Measurements from ENCODE around the gene KCNC4. TPM values are rescaled to one million over a fixed set of nuclear protein-coding genes. Genes with fewer than 3 reads are reported as not detected.

KCNC4 gene
- total and polyA plus RNA-seq, 2 of the 4 experiments (the other 2 are of a cell fraction): 0.18 to 2.3 TPM

GRCh38 chr1:110259770-110260169 lies 49.7 kb downstream of the KCNC4 start:
- Histone ChIP-seq H4K91ac (ENCODE audit: insufficient read depth, low read depth, low read length) (no peak overlapping the region), H3K9me1 (ENCODE audit: insufficient read depth, low read length) (no peaks in the 10 kb centered on the region), H2BK15ac (ENCODE audit: low read depth, low read length) (no peak overlapping the region), H3K23ac (ENCODE audit: low read depth, low read length) (no peak overlapping the region), H3K4me2 (ENCODE audit: low read depth, low read length) (no peak overlapping the region), H2BK20ac (ENCODE audit: low read depth, low read length) (no peak overlapping the region), H3K9me3 (ENCODE audit: control insufficient read depth, insufficient read depth, low read length) (no peaks in the 10 kb centered on the region), H3K18ac (ENCODE audit: low read depth, low read length) (no peak overlapping the region), H4K5ac (ENCODE audit: low read depth, low read length) (no peak overlapping the region), H2BK5ac (ENCODE audit: low read depth, low read length, poor library complexity, severe bottlenecking) (no peak overlapping the region), H3K9ac (ENCODE audit: low read depth, low read length) (no peak overlapping the region), H3K4me3 (ENCODE audit: insufficient read depth, low read depth, low read length) (no peak overlapping the region), H3K4me1 (ENCODE audit: control insufficient read depth, insufficient read depth, low read length) (no peaks in the 10 kb centered on the region), H2AK5ac (ENCODE audit: low read depth, low read length) (no peak overlapping the region), H3K56ac (ENCODE audit: extremely low read depth, insufficient read depth, low read length) (no peak overlapping the region), H2BK120ac (ENCODE audit: low read depth, low read length) (no peak overlapping the region), H3K36me3 (ENCODE audit: control insufficient read depth, insufficient read depth, low read length) (no peaks in the 10 kb centered on the region), H2AK9ac (replicated peaks; ENCODE audit: low read depth, low read length, poor library complexity) (no peak overlapping the region), H3K27me3 (ENCODE audit: control insufficient read depth, insufficient read depth, low read length) (peaks cover 28% of the 10 kb centered on the region), H3K27ac (ENCODE audit: insufficient read depth, low read length) (no peak overlapping the region), H3K14ac (replicated peaks; ENCODE audit: low read depth, low read length) (no peak overlapping the region), H3K79me1 (ENCODE audit: low read depth in 1 of 2, low read length in 2 of 2) (no peaks in the 10 kb centered on the region), H2AFZ (replicated peaks; ENCODE audit: low read length, poor library complexity) (no peak overlapping the region), H4K20me1 (ENCODE audit: insufficient read depth, low read length) (no peaks in the 10 kb centered on the region), H4K8ac (ENCODE audit: low read depth in 2 of 2, low read length in 2 of 2) (no peak overlapping the region), H3K4ac (ENCODE audit: low read depth, low read length) (no peak overlapping the region)
- ChIA-PET CTCF (interaction anchor here (0.6 kb wide), 1 partner anchor 31 kb away, joined by 3 read pairs; no protein-coding TSS in a partner anchor), POLR2A (ENCODE audit: unreplicated experiment) (no interaction called here)
- BruUV-seq (replicated peaks): no TSS peak
- ATAC-seq (ENCODE audit: low read depth) (no peak), DNase-seq (no peak)
- dilution Hi-C loops (cut with HindIII; ENCODE audit: low sequenced_read_pairs, unreplicated experiment): no loop called here
- in situ Hi-C loops (cut with MboI; ENCODE audit: low sequenced_read_pairs): no loop called here
- TF ChIP-seq MXI1 (IDR thresholded peaks at IDR 0.05; ENCODE audit: borderline replicate concordance, low read depth, low read length) (no peak), CTCF (conservative IDR thresholded peaks at IDR 0.05; ENCODE audit: low read depth, low read length) (no peak), SMC3 (IDR thresholded peaks at IDR 0.05; ENCODE audit: low read depth, low read length) (no peak), MAFK (IDR thresholded peaks at IDR 0.05; ENCODE audit: low read depth, low read length) (no peak), RFX5 (IDR thresholded peaks at IDR 0.05; ENCODE audit: low read depth, low read length) (no peak), CHD1 (IDR thresholded peaks at IDR 0.05; ENCODE audit: low read depth, low read length) (no peak), FOS (IDR thresholded peaks at IDR 0.05; ENCODE audit: low read depth, low read length) (no peak), MAZ (IDR thresholded peaks at IDR 0.05; ENCODE audit: borderline replicate concordance, low read depth, low read length) (no peak), BHLHE40 (IDR thresholded peaks at IDR 0.05; ENCODE audit: low read depth, low read length) (no peak), ELK1 (IDR thresholded peaks at IDR 0.05; ENCODE audit: borderline replicate concordance, low read depth, low read length) (no peak), POLR2A (IDR thresholded peaks at IDR 0.05; ENCODE audit: low read depth, low read length) (no peak), CEBPB (IDR thresholded peaks at IDR 0.05; ENCODE audit: low read depth, low read length) (no peak), RAD21 (IDR thresholded peaks at IDR 0.05; ENCODE audit: low read length) (no peak)
- TF ChIP-seq, protein P1, sequence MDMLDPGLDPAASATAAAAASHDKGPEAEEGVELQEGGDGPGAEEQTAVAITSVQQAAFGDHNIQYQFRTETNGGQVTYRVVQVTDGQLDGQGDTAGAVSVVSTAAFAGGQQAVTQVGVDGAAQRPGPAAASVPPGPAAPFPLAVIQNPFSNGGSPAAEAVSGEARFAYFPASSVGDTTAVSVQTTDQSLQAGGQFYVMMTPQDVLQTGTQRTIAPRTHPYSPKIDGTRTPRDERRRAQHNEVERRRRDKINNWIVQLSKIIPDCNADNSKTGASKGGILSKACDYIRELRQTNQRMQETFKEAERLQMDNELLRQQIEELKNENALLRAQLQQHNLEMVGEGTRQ (IDR thresholded peaks at IDR 0.05; ENCODE audit: low read depth, low read length): no peak
- intact Hi-C loops (cut with micrococcal nuclease): no loop called here
- WGBS, 2 experiments (ENCODE audit: extremely low coverage in 2 of 2, insufficient read length in 1 of 2): 80% methylated on average over 1 of the region's 2 CpGs; no CpG with 5 or more reads in 1 of the 2 experiments
